Uterus (tissue), 2 donors: ENCODE results near the gene TXN2.

Experiments
- POLR2A ChIP-seq, 2 donors: fragments of 450-650 bp; IDR thresholded peaks; one replicate each; pipeline ENCODE4 v1.6.1; 2016; ENCODE audit warnings: antibody characterized with exemption in 2 of 2, mild to moderate bottlenecking in 1 of 2, moderate library complexity in 1 of 2
- TF ChIP-seq, protein P1 (sequence below), 4 experiments: fragments of 200-600 bp in 2 of 4; fragments of 450-650 bp in 2 of 4; sonication (generic) in 2 of 4; IDR thresholded peaks; one replicate each; pipeline ENCODE4 v1.5.1; 2016 to 2019; ENCODE audit warnings: antibody characterized with exemption in 4 of 4, mild to moderate bottlenecking in 2 of 4, moderate library complexity in 1 of 4

DNA sequence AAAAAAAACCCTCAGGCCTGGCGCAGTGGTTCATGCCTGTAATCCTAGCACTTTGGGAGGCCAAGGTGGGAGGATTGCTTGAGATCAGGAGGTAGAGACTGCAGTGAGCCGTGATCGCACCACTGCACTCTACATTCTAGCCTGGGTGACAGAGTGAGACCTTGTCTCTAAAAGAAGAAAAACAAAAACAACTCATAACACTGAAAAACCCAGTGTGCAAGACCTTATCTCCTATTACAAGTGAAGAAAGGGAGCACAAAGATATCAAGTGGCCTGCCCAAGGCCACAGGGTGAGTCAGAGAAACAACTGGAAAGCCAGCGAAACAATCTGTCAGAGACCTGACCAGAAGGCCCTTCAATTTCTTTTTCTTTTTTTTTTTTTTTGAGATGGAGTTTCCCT is 2.5 kb downstream of the TXN2 start:
- TF ChIP-seq, protein P1, sequence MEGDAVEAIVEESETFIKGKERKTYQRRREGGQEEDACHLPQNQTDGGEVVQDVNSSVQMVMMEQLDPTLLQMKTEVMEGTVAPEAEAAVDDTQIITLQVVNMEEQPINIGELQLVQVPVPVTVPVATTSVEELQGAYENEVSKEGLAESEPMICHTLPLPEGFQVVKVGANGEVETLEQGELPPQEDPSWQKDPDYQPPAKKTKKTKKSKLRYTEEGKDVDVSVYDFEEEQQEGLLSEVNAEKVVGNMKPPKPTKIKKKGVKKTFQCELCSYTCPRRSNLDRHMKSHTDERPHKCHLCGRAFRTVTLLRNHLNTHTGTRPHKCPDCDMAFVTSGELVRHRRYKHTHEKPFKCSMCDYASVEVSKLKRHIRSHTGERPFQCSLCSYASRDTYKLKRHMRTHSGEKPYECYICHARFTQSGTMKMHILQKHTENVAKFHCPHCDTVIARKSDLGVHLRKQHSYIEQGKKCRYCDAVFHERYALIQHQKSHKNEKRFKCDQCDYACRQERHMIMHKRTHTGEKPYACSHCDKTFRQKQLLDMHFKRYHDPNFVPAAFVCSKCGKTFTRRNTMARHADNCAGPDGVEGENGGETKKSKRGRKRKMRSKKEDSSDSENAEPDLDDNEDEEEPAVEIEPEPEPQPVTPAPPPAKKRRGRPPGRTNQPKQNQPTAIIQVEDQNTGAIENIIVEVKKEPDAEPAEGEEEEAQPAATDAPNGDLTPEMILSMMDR (IDR thresholded peaks at IDR 0.05) = no peak
- no peak for TF ChIP-seq POLR2A (IDR thresholded peaks at IDR 0.05)
